Measurements from ENCODE around the gene GPR108.

DNA sequence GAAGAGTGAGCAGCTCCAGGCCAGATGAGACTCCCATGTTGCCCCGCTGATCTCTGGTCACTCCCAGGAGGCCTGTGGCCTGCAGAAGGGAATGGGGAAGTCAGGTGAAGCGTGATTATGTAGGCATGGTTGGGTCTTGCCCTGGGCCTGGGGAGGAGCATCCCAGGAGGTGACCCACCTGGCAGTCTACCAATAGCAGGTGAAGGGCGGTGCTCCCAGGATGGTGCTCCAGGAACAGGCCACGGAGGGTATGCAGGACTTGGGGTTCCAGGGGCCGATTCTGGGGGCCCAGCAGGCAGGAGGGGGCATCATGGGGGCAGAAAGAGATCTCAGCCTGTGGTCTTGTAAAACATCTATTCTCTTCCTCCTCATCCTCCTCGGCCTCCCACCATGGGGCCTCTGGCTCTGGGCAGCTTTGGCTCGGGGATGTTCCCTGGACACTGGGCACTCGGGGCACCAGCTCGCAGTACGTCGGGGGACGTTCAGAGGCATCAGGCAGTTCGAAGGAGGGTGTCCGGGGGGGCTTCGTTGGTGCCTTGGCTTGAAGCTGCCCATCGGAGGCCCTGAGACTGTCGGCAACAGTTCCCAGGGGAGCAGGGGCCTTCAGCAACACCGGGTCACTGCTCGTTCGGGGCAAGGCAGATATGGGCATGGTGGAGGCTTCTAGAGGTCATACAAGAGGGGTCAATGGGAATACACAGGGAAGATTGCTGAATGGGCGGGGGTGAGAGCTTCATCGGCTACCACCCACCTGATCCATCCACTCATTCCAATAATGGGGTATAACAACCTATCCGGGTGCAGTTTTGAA is 17.5 kb upstream of the GPR108 start:
- no peak for TF ChIP-seq POLR2A (IDR thresholded peaks at IDR 0.05)
- TF ChIP-seq, protein P1, sequence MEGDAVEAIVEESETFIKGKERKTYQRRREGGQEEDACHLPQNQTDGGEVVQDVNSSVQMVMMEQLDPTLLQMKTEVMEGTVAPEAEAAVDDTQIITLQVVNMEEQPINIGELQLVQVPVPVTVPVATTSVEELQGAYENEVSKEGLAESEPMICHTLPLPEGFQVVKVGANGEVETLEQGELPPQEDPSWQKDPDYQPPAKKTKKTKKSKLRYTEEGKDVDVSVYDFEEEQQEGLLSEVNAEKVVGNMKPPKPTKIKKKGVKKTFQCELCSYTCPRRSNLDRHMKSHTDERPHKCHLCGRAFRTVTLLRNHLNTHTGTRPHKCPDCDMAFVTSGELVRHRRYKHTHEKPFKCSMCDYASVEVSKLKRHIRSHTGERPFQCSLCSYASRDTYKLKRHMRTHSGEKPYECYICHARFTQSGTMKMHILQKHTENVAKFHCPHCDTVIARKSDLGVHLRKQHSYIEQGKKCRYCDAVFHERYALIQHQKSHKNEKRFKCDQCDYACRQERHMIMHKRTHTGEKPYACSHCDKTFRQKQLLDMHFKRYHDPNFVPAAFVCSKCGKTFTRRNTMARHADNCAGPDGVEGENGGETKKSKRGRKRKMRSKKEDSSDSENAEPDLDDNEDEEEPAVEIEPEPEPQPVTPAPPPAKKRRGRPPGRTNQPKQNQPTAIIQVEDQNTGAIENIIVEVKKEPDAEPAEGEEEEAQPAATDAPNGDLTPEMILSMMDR (IDR thresholded peaks at IDR 0.05 in 4 of 5, conservative IDR thresholded peaks at IDR 0.05 in 1 of 5) = no peak

All from gastrocnemius medialis (tissue), 4 donors.